CD4-positive, CD25-positive, alpha-beta regulatory T cell (primary cell): Measurements from ENCODE around the gene APOD. TPM values are rescaled to one million over a fixed set of nuclear protein-coding genes. Genes with fewer than 3 reads are reported as not detected.
A peak's percentile ranks its signal among the peaks of the same experiment; 100 is the strongest.
"Not testable (repeated sequence)": the region's sequence is repeated elsewhere in the genome, so short reads cannot be mapped to it uniquely, and the experiment has no call there.

Source experiments
- ATAC-seq, 2 donors: fragments of 150-1000 bp; cut with Tn5 transposase; one replicate each; pipeline ENCODE4 v1.10.0; 2021; ENCODE audit warnings: low read depth in 2 of 2, moderate number of reproducible peaks in 2 of 2, moderate library complexity in 1 of 2
- DNase-seq, 3 donors: peaks; one replicate each; pipeline versions ENCODE4 v3.0.0 to v3.0.0-alpha.2; 2012 to 2022; ENCODE audit warnings: mixed read lengths in 1 of 3
- H3K27ac ChIP-seq: one replicate; pipeline ENCODE4 v1.7.0; 2013; ENCODE audit warnings: mild to moderate bottlenecking, low read length; ENCODE audit not compliant: insufficient read depth, poor library complexity, severe bottlenecking
- H3K27me3 ChIP-seq: one replicate; pipeline ENCODE4 v1.7.0; 2013; ENCODE audit warnings: low read length; ENCODE audit not compliant: control insufficient read depth, insufficient read depth
- H3K36me3 ChIP-seq: one replicate; pipeline ENCODE4 v1.7.0; 2013; ENCODE audit warnings: mild to moderate bottlenecking, low read length, moderate library complexity; ENCODE audit not compliant: control insufficient read depth, insufficient read depth
- H3K4me1 ChIP-seq: 2 replicates; pipeline ENCODE4 v1.7.0; 2013; ENCODE audit warnings: mild to moderate bottlenecking, low read length; ENCODE audit not compliant: insufficient read depth, control insufficient read depth, poor library complexity, severe bottlenecking
- H3K4me3 ChIP-seq: one replicate; pipeline ENCODE4 v1.7.0; 2013; ENCODE audit warnings: low read depth, mild to moderate bottlenecking, low read length, moderate library complexity
- H3K9me3 ChIP-seq, 2 experiments: 1 replicate in 1 of 2; 2 replicates in 1 of 2; pipeline ENCODE4 v1.7.0; 2013; ENCODE audit warnings: low read length in 2 of 2, mild to moderate bottlenecking in 1 of 2, moderate library complexity in 1 of 2; ENCODE audit not compliant: control insufficient read depth in 2 of 2
- H3K27ac Mint-ChIP-seq, 3 donors: one replicate each; pipeline ENCODE4 v1.8.0; 2020 to 2022; ENCODE audit warnings: mild to moderate bottlenecking in 3 of 3, mixed read lengths in 3 of 3, moderate library complexity in 2 of 3
- H3K27me3 Mint-ChIP-seq: one replicate; pipeline ENCODE4 v1.8.0; 2022; ENCODE audit warnings: mild to moderate bottlenecking, mixed read lengths
- H3K36me3 Mint-ChIP-seq: one replicate; pipeline ENCODE4 v1.8.0; 2020; ENCODE audit warnings: mixed read lengths
- H3K4me1 Mint-ChIP-seq, 4 donors: one replicate each; pipeline ENCODE4 v1.8.0; 2020 to 2022; ENCODE audit warnings: mixed read lengths in 4 of 4, mild to moderate bottlenecking in 1 of 4
- H3K4me3 Mint-ChIP-seq, 4 donors: one replicate each; pipeline ENCODE4 v1.8.0; 2020 to 2022; ENCODE audit warnings: mild to moderate bottlenecking in 4 of 4, mixed read lengths in 4 of 4, moderate library complexity in 3 of 4
- H3K9me3 Mint-ChIP-seq, 7 donors: one replicate each; pipeline ENCODE4 v1.8.0; 2020 to 2022; ENCODE audit warnings: mixed read lengths in 7 of 7, mild to moderate bottlenecking in 3 of 7, moderate library complexity in 2 of 7
- polyA plus RNA-seq, 4 donors: library from polyadenylated mRNA; unstranded; fragments of 300-500 nt; fragmentation: Illumina TruSeq; gene quantifications; one replicate each; pipeline ENCODE4 v1.2.3, GENCODE V29; 2021
- total RNA-seq: library from RNA; stranded (reverse); gene quantifications from one replicate; pipeline ENCODE4 v1.2.3, GENCODE V29; 2022

The APOD gene
- total and polyA plus RNA-seq, 5 donors from 2014 or later: 0.60 TPM; not detected in 4

GRCh38 chr3:195628386-195628920, 44.7 kb upstream of the APOD start:
- not testable (repeated sequence) for H3K4me1 Mint-ChIP-seq, H3K36me3 Mint-ChIP-seq, H3K4me3 Mint-ChIP-seq, H3K27me3 Mint-ChIP-seq, H3K27me3 ChIP-seq, H3K4me1 ChIP-seq, H3K27ac Mint-ChIP-seq, DNase-seq, H3K4me3 ChIP-seq, H3K36me3 ChIP-seq, H3K9me3 Mint-ChIP-seq, ATAC-seq, H3K9me3 ChIP-seq, H3K27ac ChIP-seq

- H3K27me3 Mint-ChIP-seq, H3K9me3 ChIP-seq, H3K4me3 ChIP-seq, H3K27ac Mint-ChIP-seq, H3K4me1 ChIP-seq, H3K36me3 Mint-ChIP-seq, H3K36me3 ChIP-seq, H3K27me3 ChIP-seq, H3K9me3 Mint-ChIP-seq, DNase-seq, H3K27ac ChIP-seq, H3K4me1 Mint-ChIP-seq, ATAC-seq: not testable (repeated sequence)
- peak overlapping the region in 1 of 4 donors; percentile 79 for H3K4me3 Mint-ChIP-seq
Observed at GRCh38 chr3:195627515-195628385, 44.0 kb upstream of the APOD start.

GRCh38 chr3:195624603-195625560, 41.1 kb upstream of the APOD start:
- H3K36me3 Mint-ChIP-seq, H3K9me3 ChIP-seq, H3K4me1 Mint-ChIP-seq, H3K9me3 Mint-ChIP-seq, H3K27ac ChIP-seq, H3K4me1 ChIP-seq, H3K4me3 ChIP-seq, H3K27me3 ChIP-seq, H3K27me3 Mint-ChIP-seq, H3K36me3 ChIP-seq: not testable (repeated sequence)
- DNase-seq (peak in 1 of 3 donors; percentile 40), ATAC-seq (peak; percentile 87 to 89)
- Mint-ChIP-seq H3K27ac (peak overlapping the region in 1 of 3 donors; percentile 78), H3K4me3 (peak overlapping the region in 3 of 4 donors; percentile 70 to 83 (median 81))

- not testable (repeated sequence) for H3K36me3 Mint-ChIP-seq, H3K4me1 Mint-ChIP-seq, H3K27ac Mint-ChIP-seq, H3K27me3 ChIP-seq, H3K36me3 ChIP-seq, ATAC-seq, H3K4me1 ChIP-seq, DNase-seq, H3K27ac ChIP-seq, H3K9me3 ChIP-seq, H3K27me3 Mint-ChIP-seq, H3K4me3 ChIP-seq, H3K4me3 Mint-ChIP-seq, H3K9me3 Mint-ChIP-seq
Observed at GRCh38 chr3:195624171-195624570, 40.4 kb upstream of the APOD start.

- H3K27ac ChIP-seq, H3K36me3 ChIP-seq, H3K9me3 Mint-ChIP-seq, H3K4me1 Mint-ChIP-seq, H3K27ac Mint-ChIP-seq, DNase-seq, H3K36me3 Mint-ChIP-seq, H3K4me3 ChIP-seq, H3K4me3 Mint-ChIP-seq, H3K27me3 Mint-ChIP-seq, H3K4me1 ChIP-seq, ATAC-seq, H3K27me3 ChIP-seq, H3K9me3 ChIP-seq: not testable (repeated sequence)
Observed at GRCh38 chr3:195623217-195623965, 39.7 kb upstream of the APOD start.

- not testable (repeated sequence) for H3K9me3 ChIP-seq, H3K4me1 Mint-ChIP-seq, H3K27me3 ChIP-seq, H3K27ac ChIP-seq, H3K9me3 Mint-ChIP-seq, H3K4me3 ChIP-seq, ATAC-seq, H3K4me1 ChIP-seq, H3K36me3 Mint-ChIP-seq, H3K27ac Mint-ChIP-seq, H3K36me3 ChIP-seq, H3K27me3 Mint-ChIP-seq, DNase-seq
- H3K4me3 Mint-ChIP-seq: peak overlapping the region in 1 of 4 donors; percentile 21
Observed at GRCh38 chr3:195622523-195623170, 38.9 kb upstream of the APOD start.

GRCh38 chr3:195622012-195622411, 38.3 kb upstream of the APOD start:
- H3K4me1 Mint-ChIP-seq, H3K36me3 ChIP-seq, H3K27me3 Mint-ChIP-seq, H3K4me3 ChIP-seq, ATAC-seq, H3K36me3 Mint-ChIP-seq, H3K27ac ChIP-seq, H3K4me1 ChIP-seq, H3K9me3 Mint-ChIP-seq, H3K9me3 ChIP-seq, H3K27ac Mint-ChIP-seq, H3K27me3 ChIP-seq, DNase-seq: not testable (repeated sequence)
- H3K4me3 Mint-ChIP-seq: peak overlapping the region in 1 of 4 donors; percentile 38
